GOT3 (cell line): ENCODE measurements around the gene KLK10.

Source experiments
- DNase-seq: peaks from one replicate; lab custom pipeline; 2025; ENCODE audit warnings: mixed read lengths; lab: John Stamatoyannopoulos, UW

KLK10 gene

GRCh38 chr19:50967929-50968715 is 51.4 kb downstream of the KLK10 start:
- no peak for DNase-seq

- no peak for DNase-seq
These were observed 55.2 kb downstream of the KLK10 start for GRCh38 chr19:50964266-50964665.

- DNase-seq, result no peak
These were observed 56.1 kb downstream of the KLK10 start for GRCh38 chr19:50963381-50963780.
